ENCODE results near the gene MASP1.

The MASP1 gene

DNA sequence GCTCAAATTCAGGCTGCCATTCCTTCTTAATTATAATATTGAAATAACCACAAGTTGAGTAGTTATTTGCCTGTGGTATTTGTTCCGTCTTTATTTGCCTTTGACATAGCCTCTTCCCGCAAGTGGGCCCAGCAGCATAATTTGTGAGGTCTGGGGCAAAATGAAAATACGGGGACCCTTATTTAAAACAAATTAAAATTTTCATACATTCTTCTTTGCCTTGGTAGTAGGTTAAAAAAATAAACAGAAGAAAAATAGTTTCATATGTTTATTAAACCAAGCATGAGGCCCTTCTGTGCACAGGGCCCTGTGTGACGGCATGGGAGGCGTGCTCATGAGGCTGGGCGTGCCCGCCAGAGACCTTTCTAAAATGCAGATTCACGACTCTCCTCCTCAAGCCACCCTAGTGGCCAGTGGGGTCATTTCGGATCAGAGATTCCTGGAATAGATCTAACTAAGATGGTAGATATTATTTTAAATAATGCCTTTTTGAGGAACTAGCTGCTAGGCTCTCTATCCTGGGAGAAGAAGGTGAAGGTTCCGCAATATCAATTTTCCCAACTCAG, 35.4 kb downstream of the MASP1 start:
- Histone ChIP-seq H4K20me1 (ENCODE audit: insufficient read depth, low read length, poor library complexity, severe bottlenecking) (no peaks in the 10 kb centered on the region), H3F3A (ENCODE audit: low read depth) (no peaks in the 10 kb centered on the region), H3K4me2 (ENCODE audit: low read depth, low read length, poor library complexity, severe bottlenecking) (no peak overlapping the region), H3K9me3 (ENCODE audit: insufficient read depth, low read depth, low read length) (no peaks in the 10 kb centered on the region), H3K4me1 (ENCODE audit: insufficient read depth, low read length, poor library complexity, severe bottlenecking) (no peaks in the 10 kb centered on the region), H3K27me3 (ENCODE audit: insufficient read depth, low read length, poor library complexity, severe bottlenecking) (no peaks in the 10 kb centered on the region), H3K4me3 (ENCODE audit: low read length, poor library complexity, severe bottlenecking) (no peak overlapping the region), H3K79me2 (ENCODE audit: insufficient read depth, low read length) (no peaks in the 10 kb centered on the region), H3K9ac (ENCODE audit: low read depth, low read length, poor library complexity, severe bottlenecking) (no peak overlapping the region), H3K36me3 (ENCODE audit: insufficient read depth, low read length) (no peaks in the 10 kb centered on the region), H2AFZ (ENCODE audit: low read length) (no peak overlapping the region), H3K9me2 (replicated peaks; ENCODE audit: low read depth, low read length) (no peaks in the 10 kb centered on the region)
- TF ChIP-seq EZH2phosphoT487 (IDR thresholded peaks at IDR 0.05; ENCODE audit: borderline replicate concordance), result no peak
- TF ChIP-seq CTCF (conservative IDR thresholded peaks at IDR 0.05; ENCODE audit: low read length), result no peak

DNA sequence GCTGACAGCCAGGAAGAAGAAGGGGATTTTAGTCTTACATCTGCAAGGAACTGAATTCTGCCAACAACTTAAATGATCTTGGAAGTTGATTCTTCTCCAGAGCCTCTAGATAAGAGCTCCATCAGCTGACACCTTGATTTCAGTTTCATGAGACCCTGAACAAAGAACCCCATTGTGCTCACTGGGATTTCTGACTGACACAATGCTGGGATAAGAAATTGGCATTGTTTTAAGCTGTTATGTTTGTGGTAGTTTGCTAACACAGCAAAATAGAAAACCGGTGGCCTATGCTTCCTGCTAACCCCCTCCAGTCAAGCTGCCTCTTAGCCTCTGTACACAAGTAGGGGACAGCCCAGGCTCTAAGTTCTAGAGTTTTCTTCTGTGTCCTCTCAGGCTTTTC, 36.2 kb downstream of the MASP1 start:
- H2AFZ ChIP-seq (ENCODE audit: low read length), result no peak overlapping the region
- no peaks in the 10 kb centered on the region for H4K20me1 ChIP-seq (ENCODE audit: insufficient read depth, low read length, poor library complexity, severe bottlenecking)
- H3K36me3 ChIP-seq (ENCODE audit: insufficient read depth, low read length), result no peaks in the 10 kb centered on the region
- no peak overlapping the region for H3K4me3 ChIP-seq (ENCODE audit: low read length, poor library complexity, severe bottlenecking)
- H3K9ac ChIP-seq (ENCODE audit: low read depth, low read length, poor library complexity, severe bottlenecking), result no peak overlapping the region
- H3K9me2 ChIP-seq (replicated peaks; ENCODE audit: low read depth, low read length), result no peaks in the 10 kb centered on the region
- H3K9me3 ChIP-seq (ENCODE audit: insufficient read depth, low read depth, low read length), result no peaks in the 10 kb centered on the region
- H3K4me1 ChIP-seq (ENCODE audit: insufficient read depth, low read length, poor library complexity, severe bottlenecking), result no peaks in the 10 kb centered on the region
- no peaks in the 10 kb centered on the region for H3K79me2 ChIP-seq (ENCODE audit: insufficient read depth, low read length)
- no peak overlapping the region for H3K4me2 ChIP-seq (ENCODE audit: low read depth, low read length, poor library complexity, severe bottlenecking)
- no peaks in the 10 kb centered on the region for H3K27me3 ChIP-seq (ENCODE audit: insufficient read depth, low read length, poor library complexity, severe bottlenecking)
- no peaks in the 10 kb centered on the region for H3F3A ChIP-seq (ENCODE audit: low read depth)
- TF ChIP-seq EZH2phosphoT487 (IDR thresholded peaks at IDR 0.05; ENCODE audit: borderline replicate concordance) (no peak), CTCF (conservative IDR thresholded peaks at IDR 0.05; ENCODE audit: low read length) (no peak)

GRCh38 chr3:187252311-187252710, 39.2 kb downstream of the MASP1 start:
- Histone ChIP-seq H3K4me2 (ENCODE audit: low read depth, low read length, poor library complexity, severe bottlenecking) (no peak overlapping the region), H3K79me2 (ENCODE audit: insufficient read depth, low read length) (no peaks in the 10 kb centered on the region), H3K4me3 (ENCODE audit: low read length, poor library complexity, severe bottlenecking) (no peak overlapping the region), H3F3A (ENCODE audit: low read depth) (no peaks in the 10 kb centered on the region), H3K4me1 (ENCODE audit: insufficient read depth, low read length, poor library complexity, severe bottlenecking) (no peaks in the 10 kb centered on the region), H3K9me3 (ENCODE audit: insufficient read depth, low read depth, low read length) (no peaks in the 10 kb centered on the region), H3K36me3 (ENCODE audit: insufficient read depth, low read length) (no peaks in the 10 kb centered on the region), H2AFZ (ENCODE audit: low read length) (no peak overlapping the region), H4K20me1 (ENCODE audit: insufficient read depth, low read length, poor library complexity, severe bottlenecking) (no peaks in the 10 kb centered on the region), H3K27me3 (ENCODE audit: insufficient read depth, low read length, poor library complexity, severe bottlenecking) (no peaks in the 10 kb centered on the region), H3K9me2 (replicated peaks; ENCODE audit: low read depth, low read length) (no peaks in the 10 kb centered on the region), H3K9ac (ENCODE audit: low read depth, low read length, poor library complexity, severe bottlenecking) (no peak overlapping the region)
- no peak for TF ChIP-seq CTCF (conservative IDR thresholded peaks at IDR 0.05; ENCODE audit: low read length)
- no peak for TF ChIP-seq EZH2phosphoT487 (IDR thresholded peaks at IDR 0.05; ENCODE audit: borderline replicate concordance)

All from Loucy (cell line).